Ovary (tissue), 9 donors: Measurements from ENCODE around the gene PYDC2. TPM values are rescaled to one million over a fixed set of nuclear protein-coding genes. Genes with fewer than 3 reads are reported as not detected.

Experiments
- DNase-seq, 5 donors: peaks; one replicate each; pipeline ENCODE4 v3.0.0-alpha.2; 2019 to 2020
- H3K27ac ChIP-seq, 2 donors: fragments of 200-600 bp; one replicate each; pipeline versions ENCODE4 v1.5.1 to v1.8.0; 2019 to 2022
- H3K27me3 ChIP-seq: fragments of 200-600 bp; one replicate; pipeline ENCODE4 v1.8.0; 2022
- H3K36me3 ChIP-seq: fragments of 200-600 bp; sonication (generic); one replicate; pipeline ENCODE4 v1.5.1; 2019
- H3K4me1 ChIP-seq: one replicate; pipeline ENCODE4 v1.8.1; 2013; ENCODE audit warnings: mild to moderate bottlenecking, moderate library complexity; ENCODE audit not compliant: insufficient read depth
- H3K4me3 ChIP-seq: fragments of 200-600 bp; sonication (generic); one replicate; pipeline ENCODE4 v1.5.1; 2017
- H3K9me3 ChIP-seq, 2 donors: fragments of 200-600 bp in 1 of 2; sonication (generic) in 1 of 2; one replicate each; pipeline versions ENCODE4 v1.5.1 to v1.8.1; 2013 to 2019; ENCODE audit warnings: mild to moderate bottlenecking in 1 of 2, moderate library complexity in 1 of 2
- EP300 ChIP-seq: sonication (generic); formaldehyde crosslinking; IDR thresholded peaks from one replicate; pipeline ENCODE4 v1.6.1; 2017; ENCODE audit warnings: antibody characterized with exemption
- POLR2A ChIP-seq: fragments of 450-650 bp; IDR thresholded peaks from one replicate; pipeline ENCODE4 v1.6.1; 2017; ENCODE audit warnings: antibody characterized with exemption, mild to moderate bottlenecking, moderate library complexity
- WGBS, 3 donors: extraction: QIAGEN DNeasy Blood & Tissue Kit in 1 of 3; methylation state at CpG; one replicate each; pipeline versions ENCODE4 v1.1.5 to v1.1.7; 2013 to 2017; 5-methylcytosine and 5-hydroxymethylcytosine counted together
- intact Hi-C, 4 donors: fragments of 100-400 bp; cut with DNase I; formaldehyde crosslinking; loops; one replicate each; pipeline versions ENCODE4 v1.11.0 to v1.15.1; 2022 to 2023
- polyA plus RNA-seq, 2 donors: library from polyadenylated mRNA; stranded (reverse); fragments of 200-250 nt in 1 of 2; fragments of 350-450 nt in 1 of 2; fragmentation: Illumina TruSeq in 1 of 2; extraction: RNeasy Lipid Tissue Mini Kit (QIAGEN cat#74804) in 1 of 2; gene quantifications; one replicate each; pipeline ENCODE4 v1.2.3, GENCODE V29; 2013 to 2014
- total RNA-seq, 7 donors: library from RNA; depleted of rRNA in 2 of 7; stranded (reverse); fragments of >200 nt in 2 of 7; fragmentation: NEBNext Ultra II Directional in 3 of 7; extraction: Animal tissue kit (Norgen Biotek cat#: 25700) in 3 of 7; gene quantifications; one replicate each; pipeline versions ENCODE4 v1.1.0 to v1.2.4, GENCODE V29; 2016 to 2023
- TF ChIP-seq, protein P1 (sequence below), 3 donors: fragments of 450-650 bp in 2 of 3; fragments of 200-600 bp in 1 of 3; IDR thresholded peaks; one replicate each; pipeline versions ENCODE4 v1.5.1 to v1.8.0; 2016 to 2022; ENCODE audit warnings: antibody characterized with exemption in 3 of 3, mild to moderate bottlenecking in 1 of 3
- donor health status: DM: no; HTN: no; CAD: no; lungs with moderate emphysema.
- donor health status: DM: no; HTN: no; CAD: no.
- donor health status: Bipolar disorder and iron deficiency.
- donor health status: DM: yes; HTN: yes; CAD: no.
- donor health status: DM: no; HTN: no; CAD: no.
- donor health status: DM: yes; HTN: yes; CAD: no.

The PYDC2 gene
- total and polyA plus RNA-seq, 9 donors, result 1.1 TPM; not detected in 8

DNA sequence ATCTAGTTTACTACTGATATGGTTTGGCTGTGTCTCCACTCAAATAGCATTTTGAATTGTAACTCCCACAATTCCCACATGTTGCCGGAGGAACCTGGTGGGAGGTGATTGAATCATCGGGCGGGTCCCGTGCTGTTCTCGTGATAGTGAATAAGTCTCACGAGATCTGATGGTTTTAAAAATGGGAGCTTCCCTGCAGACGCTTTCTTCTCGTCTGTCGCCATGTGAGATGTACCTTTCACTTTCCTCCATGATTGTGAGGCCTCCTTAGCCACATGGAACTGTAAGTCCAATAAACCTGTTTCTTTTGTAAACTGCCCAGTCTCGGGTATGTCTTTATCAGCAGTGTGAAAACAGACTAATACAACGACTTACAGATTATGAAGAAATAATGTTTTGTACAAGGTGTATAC, 35.6 kb upstream of the PYDC2 start:
- intact Hi-C loops, result loop anchor here in 1 of 4 donors (10.0 kb wide), 1 partner anchor 999 kb away; no protein-coding TSS in a partner anchor
- Histone ChIP-seq H3K4me1 (no peaks in the 10 kb centered on the region), H3K36me3 (no peaks in the 10 kb centered on the region), H3K4me3 (no peak overlapping the region), H3K27ac (no peak overlapping the region), H3K9me3 (no peaks in the 10 kb centered on the region), H3K27me3 (no peaks in the 10 kb centered on the region)
- no peak for DNase-seq
- WGBS, 3 donors, result 62 to 68% (median 65%) methylated on average over 11 of the region's 11 CpGs
- TF ChIP-seq EP300, result no peak
- TF ChIP-seq, protein P1, sequence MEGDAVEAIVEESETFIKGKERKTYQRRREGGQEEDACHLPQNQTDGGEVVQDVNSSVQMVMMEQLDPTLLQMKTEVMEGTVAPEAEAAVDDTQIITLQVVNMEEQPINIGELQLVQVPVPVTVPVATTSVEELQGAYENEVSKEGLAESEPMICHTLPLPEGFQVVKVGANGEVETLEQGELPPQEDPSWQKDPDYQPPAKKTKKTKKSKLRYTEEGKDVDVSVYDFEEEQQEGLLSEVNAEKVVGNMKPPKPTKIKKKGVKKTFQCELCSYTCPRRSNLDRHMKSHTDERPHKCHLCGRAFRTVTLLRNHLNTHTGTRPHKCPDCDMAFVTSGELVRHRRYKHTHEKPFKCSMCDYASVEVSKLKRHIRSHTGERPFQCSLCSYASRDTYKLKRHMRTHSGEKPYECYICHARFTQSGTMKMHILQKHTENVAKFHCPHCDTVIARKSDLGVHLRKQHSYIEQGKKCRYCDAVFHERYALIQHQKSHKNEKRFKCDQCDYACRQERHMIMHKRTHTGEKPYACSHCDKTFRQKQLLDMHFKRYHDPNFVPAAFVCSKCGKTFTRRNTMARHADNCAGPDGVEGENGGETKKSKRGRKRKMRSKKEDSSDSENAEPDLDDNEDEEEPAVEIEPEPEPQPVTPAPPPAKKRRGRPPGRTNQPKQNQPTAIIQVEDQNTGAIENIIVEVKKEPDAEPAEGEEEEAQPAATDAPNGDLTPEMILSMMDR (IDR thresholded peaks at IDR 0.05), result no peak
- TF ChIP-seq POLR2A, result no peak

GRCh38 chr3:191426311-191426710, 34.7 kb upstream of the PYDC2 start:
- Histone ChIP-seq H3K4me1 (no peaks in the 10 kb centered on the region), H3K4me3 (no peak overlapping the region), H3K9me3 (no peaks in the 10 kb centered on the region), H3K36me3 (no peaks in the 10 kb centered on the region), H3K27ac (no peak overlapping the region), H3K27me3 (no peaks in the 10 kb centered on the region)
- WGBS, 3 donors, result 20 to 81% (median 77%) methylated on average over 1 of the region's 1 CpG
- TF ChIP-seq, protein P1 (IDR thresholded peaks at IDR 0.05), result no peak
- TF ChIP-seq POLR2A (no peak), EP300 (no peak)
- intact Hi-C loops, result loop anchor here in 1 of 4 donors (10.0 kb wide), 1 partner anchor 998 kb away; no protein-coding TSS in a partner anchor
- no peak for DNase-seq

DNA sequence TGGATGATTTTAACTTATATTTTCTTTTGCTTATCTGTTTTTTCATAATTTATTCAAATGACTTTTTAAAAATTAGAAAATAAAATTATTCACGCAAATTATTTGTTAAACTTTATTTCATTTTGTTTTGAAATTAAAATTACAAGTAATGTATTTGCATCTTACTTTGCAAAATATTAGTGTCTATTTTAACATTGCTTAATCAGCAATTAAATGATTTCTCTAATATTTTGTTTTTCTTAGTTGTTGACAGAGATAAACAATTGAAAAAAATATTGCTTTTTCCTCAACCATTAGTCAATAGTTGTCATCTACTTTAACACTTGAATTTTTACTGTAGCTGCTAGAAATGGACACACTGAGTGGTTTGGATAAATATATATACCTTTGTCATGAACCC, 32.8 kb upstream of the PYDC2 start:
- intact Hi-C loops, result loop anchor here in 1 of 4 donors (10.0 kb wide), 1 partner anchor 997 kb away; no protein-coding TSS in a partner anchor
- TF ChIP-seq EP300 (no peak), POLR2A (no peak)
- TF ChIP-seq, protein P1 (IDR thresholded peaks at IDR 0.05), result no peak
- Histone ChIP-seq H3K4me3 (no peak overlapping the region), H3K36me3 (no peaks in the 10 kb centered on the region), H3K27me3 (no peaks in the 10 kb centered on the region), H3K4me1 (no peaks in the 10 kb centered on the region), H3K9me3 (no peaks in the 10 kb centered on the region), H3K27ac (no peak overlapping the region)
- WGBS, 3 donors, result 96 to 97% (median 97%) methylated on average over 1 of the region's 1 CpG
- DNase-seq, result no peak

DNA sequence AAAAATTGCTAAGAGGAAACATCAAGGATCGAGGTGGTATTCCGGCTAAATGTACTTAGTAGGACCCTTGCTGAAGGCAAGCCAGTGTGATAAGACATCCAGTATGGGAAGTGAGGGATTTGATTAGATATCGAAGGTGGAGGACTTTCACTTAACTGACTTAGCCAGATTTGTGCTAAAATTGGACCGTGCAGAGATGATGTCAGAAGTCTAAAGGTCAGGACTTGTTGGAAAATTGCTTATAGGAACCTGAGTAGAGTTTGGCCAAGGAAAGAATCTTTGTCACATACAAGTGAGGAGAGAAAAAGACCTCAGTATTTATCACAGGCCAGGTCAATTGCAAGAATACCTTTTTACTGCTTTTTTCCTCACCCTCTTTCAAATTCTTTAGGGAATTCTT, 30.9 kb upstream of the PYDC2 start:
- H3K4me1 ChIP-seq, result no peaks in the 10 kb centered on the region
- TF ChIP-seq, protein P1 (IDR thresholded peaks at IDR 0.05), result no peak
- no peak for TF ChIP-seq EP300
- TF ChIP-seq POLR2A, result no peak
- no peak for DNase-seq
- no peak overlapping the region for H3K27ac ChIP-seq
- intact Hi-C loops, result no loop called here
- no peaks in the 10 kb centered on the region for H3K36me3 ChIP-seq
- H3K9me3 ChIP-seq, result no peaks in the 10 kb centered on the region
- H3K4me3 ChIP-seq, result no peak overlapping the region
- 68% methylated on average over 4 of the region's 4 CpGs for WGBS, 3 donors
- H3K27me3 ChIP-seq, result no peaks in the 10 kb centered on the region
